ENCODE data around the gene ATP11C.
"Not testable (repeated sequence)": the region's sequence is repeated elsewhere in the genome, so short reads cannot be mapped to it uniquely, and the experiment has no call there.

The ATP11C gene

DNA sequence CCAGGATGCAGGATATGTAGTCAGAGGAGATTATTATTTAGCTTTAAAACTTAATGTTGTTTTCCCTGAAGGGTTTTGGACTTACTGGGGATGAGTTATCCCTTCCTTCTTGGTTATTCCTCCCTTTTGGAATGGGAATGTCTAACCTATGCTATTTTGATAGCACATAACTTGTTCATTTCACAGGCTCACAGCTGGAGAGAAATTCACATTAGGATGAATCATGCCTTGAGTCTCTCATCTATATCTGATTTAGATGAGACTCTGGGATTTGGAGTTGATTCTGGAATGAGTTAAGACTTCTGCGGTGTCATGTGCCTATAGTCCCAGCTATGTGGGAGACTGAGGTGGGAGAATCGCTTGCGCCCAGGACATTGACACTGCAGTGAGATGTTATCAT lies 81.1 kb downstream of the ATP11C start:
- no peak for DNase-seq

DNA sequence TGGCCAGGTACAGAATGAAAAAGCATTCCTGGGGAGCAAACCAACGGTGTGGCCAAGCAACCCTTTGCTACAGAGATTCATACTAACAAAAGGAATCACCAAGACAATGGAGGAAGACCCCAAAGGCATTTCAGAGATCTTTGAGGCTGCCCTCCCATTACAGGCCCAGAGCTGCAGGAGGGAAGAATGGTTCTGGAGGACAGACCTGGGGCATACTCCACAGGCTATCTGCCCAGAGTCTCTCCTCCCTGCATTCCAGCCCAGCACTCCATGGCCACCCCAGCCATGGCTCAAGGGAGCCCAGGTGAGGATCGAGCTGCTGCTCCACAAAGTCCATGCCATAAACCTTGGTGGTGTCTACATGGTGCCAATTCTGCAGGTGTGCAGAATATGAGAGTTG lies 81.9 kb downstream of the ATP11C start:
- DNase-seq: no peak

DNA sequence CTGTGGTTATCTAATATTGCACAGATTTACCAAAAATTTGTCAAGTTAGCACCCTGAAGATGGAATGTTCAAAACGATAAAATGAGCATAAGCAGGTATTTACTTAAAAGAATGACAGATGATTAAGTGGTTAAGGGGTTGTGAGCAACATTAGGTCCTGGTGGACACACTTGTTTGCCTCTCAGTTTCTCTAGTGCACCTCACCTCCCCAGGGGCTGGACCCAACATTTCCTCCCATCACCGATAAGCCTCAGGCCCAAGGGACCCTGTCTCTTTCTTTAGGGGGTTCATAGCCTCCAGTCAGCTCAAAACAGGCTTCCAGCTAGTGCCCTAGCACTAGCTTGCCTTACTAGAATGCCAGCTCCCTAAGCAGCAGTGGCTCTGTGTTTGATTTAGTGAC lies 88.0 kb downstream of the ATP11C start:
- no peak for DNase-seq

DNA sequence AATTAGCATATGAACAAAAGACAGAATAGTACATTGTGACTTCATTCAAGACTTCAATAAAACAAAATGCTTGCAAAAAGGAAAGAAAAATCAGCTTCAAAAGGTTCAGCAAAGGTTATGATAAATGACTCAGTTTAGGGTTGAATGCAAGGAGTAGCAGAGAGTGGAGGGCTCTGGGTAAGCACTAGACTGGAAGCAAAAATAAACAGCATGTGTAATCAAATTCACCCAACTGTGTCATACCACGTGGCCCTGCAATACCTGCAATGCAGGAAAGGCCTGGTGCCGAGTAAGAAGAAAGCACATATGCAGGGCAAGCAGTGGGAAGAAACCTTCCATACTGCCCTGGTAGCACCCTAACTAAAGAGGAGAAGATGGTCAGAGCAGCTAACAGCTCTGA lies 88.7 kb downstream of the ATP11C start:
- no peak for DNase-seq

DNA sequence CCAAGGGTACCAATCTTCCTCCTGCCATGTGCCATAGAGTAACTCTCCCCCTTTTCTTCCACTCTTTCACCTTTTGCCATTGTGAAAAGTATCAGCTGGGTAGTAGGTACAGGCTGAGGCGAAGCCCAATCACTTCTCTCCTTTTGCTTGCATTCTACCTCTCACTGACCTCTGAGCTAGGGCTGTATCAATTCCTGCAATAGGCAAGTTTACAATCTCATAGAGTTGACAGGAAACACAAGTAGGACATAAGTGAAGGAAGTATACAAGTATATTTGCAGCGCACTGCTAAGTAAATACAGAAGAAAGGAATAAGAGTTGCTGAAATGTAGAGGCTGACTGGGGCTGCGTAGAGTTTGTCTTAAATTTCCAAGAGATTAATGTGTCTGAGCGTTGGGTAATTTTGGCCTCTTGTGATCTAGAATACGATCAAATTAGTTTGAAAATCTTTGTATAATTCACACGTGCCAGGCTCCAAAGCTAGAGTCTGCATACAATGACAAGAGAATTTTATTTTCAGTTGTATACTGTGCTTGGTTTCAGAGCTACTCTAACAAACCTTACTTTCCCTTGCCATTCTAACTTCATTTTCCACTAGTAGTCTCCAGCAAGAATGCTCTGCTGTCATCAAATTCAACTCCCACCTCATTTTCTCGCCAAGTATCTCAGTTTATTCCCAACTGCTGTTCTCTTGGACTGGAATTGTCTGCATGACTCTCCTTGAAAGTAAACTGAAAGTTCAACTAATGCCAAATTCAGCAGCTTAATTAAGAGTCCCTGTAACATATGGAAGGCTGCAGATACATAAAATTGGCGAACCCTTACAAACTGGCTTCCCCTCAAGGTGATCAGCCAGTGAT lies 90.3 kb downstream of the ATP11C start:
- no peak for DNase-seq

DNA sequence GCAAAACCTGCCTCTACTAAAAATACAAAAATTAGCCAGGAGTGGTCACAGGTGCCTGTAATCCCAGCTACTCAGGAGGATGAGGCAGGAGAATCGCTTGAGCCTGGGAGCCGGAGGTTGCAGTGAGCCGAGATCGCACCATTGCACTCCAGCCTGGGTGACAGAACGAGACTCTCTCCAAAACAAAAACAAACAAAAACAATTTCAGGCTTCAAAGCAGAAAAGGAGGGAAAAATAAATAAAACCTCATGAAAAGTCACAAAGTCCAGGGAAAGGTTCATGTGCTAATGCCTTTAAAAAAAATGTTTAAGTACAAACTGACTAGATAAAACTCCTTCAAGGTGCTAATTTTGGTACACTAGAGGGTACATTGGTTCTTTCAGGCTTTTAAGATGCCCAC lies 96.5 kb downstream of the ATP11C start:
- not testable (repeated sequence) for DNase-seq

DNA sequence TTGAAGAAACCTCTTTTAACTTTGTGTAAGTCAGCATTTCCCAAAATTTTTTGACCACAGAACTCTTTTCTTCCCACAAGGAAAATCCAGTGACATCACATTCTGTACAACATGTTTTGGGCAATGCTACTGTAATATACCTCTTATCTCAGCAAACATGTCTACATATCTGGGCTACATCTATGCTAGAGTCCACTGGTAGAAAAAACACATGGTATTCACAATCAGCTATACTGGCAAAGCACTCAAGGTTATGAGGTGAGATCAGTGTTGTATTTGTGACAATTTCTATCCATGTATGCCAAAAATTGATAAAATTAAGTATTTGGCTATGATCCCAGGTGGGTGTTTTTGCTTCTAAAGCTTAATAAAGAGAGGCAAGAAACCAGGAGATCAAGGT lies 98.0 kb downstream of the ATP11C start:
- no peak for DNase-seq

DNA sequence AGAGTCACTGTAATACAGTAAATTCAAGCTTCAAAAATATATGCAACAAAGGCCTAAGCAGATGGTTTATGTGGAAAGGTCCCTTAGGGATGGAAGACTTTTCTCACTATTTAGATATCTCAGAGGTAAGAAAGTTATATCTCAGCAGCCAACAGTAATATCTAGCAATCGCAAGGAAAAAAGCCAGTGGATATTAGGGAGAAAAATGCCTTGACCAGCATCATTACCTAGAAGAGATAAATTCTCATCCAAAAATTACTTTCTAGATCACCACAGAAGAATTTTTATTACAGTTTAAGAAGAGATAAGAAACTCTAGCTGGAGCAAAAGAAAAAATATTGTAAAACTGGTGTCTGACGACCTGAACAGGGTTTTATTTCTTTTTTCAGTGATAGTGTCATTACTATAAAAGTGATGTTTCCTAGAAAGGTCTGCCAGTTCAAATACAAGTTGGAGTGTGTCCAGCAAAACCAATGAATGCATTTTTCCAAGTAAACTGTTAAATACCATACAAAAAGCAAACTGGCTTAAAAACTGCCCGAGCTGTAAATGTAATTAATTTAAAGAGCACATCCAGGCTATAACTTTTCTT lies 100.0 kb downstream of the ATP11C start:
- DNase-seq: no peak

DNA sequence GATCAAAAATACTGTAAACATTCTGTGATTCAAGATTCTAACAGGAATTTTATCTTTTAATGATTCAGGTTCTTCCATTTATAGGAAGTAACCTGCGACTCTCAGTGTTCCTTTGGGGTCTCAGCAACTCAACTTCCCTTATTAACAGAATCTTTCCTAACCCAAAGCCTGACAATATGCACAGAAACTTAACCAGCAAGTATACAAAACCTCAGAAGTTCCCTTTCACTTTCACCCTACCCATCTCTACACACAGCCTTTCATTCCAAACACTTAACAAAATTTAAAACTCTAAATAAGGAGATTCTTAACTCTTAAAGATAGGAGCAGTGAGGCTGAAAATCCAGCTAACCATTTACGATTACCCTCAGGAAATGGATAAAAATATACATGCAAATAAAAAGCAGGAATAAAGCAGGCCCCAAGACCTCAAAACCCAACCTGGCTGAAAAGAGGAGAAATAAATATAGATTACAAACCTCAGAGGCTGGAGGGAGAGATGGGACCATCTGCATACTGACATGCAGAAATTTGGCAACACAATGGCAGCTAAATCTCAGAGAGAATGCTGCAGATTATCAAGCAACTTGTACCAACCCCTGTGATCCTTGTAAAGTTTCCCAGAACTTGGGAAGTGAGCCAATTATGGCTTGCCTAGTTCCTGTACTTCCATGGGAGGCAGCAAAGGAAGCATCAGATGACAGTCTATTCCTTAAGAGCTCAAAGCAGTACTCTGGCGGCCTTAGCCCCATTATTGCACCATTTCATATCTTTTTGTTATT lies 101.0 kb downstream of the ATP11C start:
- no peak for DNase-seq

DNA sequence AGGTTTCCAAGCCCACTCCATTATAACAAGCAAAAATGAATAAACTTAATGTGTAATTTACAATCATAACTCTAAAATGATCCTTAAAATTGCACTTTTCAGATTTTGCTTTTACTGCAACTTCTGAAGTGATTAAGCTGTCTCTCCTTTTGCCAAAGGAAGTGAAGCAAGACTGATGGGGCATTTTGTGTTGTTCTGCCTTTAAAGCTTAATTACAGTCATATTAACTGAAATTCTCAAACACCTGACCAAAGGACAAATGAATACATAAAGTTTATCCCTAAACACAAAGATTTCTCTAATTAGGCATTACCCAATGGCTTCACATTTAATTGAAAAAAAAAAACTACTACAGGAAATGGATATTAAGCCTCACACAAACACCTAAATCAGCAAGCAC lies 101.8 kb downstream of the ATP11C start:
- DNase-seq: no peak

DNA sequence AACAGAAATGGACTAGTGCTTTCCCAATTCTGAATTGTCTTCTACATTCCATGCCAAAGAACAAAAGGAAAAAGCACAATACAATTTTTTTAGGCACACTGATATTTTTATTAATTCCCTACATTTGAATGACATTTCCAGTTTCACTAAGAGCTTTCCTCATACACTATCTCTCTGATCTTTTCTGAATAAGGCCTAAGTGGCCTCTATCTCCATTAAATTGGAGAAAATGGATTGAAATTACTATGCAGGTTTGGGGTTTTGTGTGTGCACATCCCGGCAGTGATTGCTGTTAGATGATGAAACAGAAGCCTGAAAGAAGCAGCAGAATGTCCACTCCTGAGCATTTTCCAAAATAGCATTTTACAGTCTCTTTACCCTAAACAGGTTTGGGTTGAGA lies 104.0 kb downstream of the ATP11C start:
- DNase-seq: no peak

DNA sequence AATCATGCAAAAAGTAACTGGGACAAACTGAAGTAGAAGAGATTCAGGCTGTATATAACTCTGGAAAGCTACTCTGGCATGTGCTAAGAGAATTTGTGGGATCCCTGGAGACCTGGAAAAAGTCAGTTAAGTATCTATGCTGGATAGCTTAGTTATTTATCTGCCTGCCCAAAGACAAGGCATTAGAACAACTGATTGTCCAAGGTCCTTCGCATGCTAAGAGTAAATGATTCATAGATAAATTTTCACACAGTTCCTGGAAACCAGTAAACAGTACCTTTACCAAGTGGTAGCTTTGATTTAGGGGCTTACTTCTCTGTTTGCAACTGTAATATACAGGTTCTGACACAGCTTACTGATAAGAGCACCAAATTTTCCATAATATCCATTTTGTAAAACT lies 104.8 kb downstream of the ATP11C start:
- DNase-seq: no peak

DNA sequence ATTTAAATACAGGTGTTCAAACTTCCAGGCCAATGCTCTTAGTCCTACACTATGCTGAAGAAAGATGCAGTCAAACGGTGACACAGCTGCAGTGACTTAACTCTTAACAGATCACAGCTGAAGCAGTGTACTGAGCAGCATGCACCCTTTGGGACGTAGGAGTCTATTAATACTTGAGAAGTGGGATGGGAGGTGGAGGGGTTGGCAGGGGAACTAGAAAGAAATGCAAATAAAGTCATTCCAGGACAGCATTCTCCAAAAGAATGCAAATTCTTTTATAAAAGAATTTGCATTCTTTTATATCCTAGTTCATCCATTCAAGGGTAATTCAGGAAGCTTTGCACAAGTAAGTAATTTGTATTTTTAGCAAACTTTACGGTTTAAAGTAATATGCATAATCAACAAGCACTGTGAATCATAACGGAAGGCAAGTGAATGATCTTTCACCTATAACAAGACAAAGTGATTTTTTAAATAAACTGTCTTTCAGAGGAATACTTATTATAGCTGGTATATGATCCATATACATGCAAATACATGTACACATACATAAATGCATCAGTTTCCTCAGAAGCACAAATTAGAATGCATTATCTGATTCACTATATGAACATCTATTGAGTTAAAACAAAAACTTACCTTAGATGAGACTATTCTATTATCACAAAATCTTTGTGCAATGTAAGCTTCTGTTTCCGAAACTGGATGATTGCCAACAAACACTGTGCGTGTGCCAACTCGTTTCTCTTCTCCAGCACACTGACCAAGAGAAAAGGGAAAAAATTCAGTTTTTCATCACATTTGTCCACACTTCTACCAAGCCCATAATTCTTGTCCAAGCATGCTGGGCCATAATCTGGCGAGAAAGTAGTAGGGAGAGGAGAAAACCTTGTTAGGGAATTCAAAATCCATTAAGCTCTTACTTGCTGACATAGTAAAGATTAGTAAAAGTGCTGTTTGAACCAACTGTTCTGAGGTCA lies 106.5 kb downstream of the ATP11C start:
- no peak for DNase-seq

DNA sequence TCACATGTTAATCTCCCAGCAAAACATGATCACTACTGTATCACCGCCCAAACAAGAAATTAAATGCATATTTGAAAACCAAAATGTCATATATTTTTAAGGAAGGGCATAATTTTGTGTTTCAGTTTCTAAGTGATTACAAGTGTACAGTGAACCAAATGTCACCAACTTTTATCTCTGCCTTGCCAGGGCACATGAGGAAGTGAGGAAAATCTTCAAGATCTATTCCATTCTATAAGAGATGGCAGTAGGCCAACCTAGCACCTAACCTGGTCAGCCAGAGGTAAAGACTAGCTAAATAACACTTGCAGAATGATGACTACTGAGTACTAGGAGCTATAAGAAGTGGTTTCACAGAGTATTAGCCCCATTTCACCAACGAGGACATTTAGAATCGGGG lies 107.2 kb downstream of the ATP11C start:
- DNase-seq: no peak

DNA sequence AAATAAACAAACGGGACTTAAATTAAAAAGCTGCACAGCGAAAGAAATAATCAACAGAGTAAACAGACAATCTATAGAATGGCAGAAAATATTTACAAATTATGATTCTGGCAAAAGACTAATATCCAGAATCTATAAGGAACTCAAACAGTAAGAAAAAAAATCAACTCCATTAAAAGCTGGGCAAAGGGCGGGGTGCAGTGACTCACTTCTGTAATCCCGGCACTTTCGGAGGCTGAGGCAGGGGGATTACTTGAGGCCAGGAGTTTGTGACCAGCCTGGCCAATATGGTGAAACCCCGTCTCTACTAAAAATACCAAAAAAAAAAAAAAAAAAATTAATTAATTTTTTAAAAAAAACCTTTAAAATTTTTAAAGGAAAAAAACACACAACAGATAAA lies 109.0 kb downstream of the ATP11C start:
- DNase-seq: no peak

DNA sequence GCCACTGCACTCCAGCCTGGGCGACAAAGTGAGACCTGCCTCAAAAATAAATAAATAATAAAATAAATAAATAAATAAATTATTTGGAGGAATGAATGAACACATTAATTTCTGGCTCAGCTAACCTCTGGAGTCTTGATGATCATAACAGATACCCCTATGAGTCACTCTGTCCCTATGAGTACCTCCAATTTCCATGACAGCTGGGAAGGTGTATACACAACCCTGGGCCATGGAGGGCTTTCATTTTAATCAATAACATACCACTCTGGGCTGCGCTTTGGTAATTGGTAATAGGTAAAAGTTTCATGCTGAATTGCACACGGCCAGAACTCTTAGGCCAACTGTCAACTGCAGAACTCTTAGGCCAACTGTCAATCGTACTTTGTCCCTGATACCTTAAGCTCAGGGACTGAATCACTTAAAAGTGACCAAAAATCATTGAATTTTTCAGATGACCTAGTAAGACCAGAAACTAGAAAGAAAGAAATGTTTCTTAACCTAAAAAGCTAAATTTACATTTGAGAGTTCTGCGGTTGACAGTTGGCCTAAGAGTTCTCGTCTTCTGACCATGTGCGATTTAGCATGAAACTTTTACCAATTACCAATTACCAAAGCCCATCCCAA lies 112.4 kb downstream of the ATP11C start:
- DNase-seq: no peak

DNA sequence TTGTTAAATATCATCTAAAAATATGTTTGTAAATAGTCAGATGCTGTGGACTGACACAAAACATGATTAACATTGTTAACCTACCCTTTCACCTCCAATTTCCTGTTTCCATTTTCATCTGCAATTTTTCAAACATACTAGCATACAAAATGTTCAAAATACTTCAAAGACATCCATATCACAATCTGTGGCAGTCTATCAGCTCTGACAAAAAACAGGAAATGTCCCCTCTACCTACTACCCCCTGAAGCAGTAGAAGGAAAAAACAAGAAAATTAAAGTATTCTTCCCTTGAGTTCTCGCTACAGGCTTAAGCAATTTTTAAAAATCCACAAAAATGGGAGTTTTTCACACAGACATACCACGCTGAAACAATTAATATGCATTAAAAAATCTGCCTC lies 116.6 kb downstream of the ATP11C start:
- DNase-seq: no peak

DNA sequence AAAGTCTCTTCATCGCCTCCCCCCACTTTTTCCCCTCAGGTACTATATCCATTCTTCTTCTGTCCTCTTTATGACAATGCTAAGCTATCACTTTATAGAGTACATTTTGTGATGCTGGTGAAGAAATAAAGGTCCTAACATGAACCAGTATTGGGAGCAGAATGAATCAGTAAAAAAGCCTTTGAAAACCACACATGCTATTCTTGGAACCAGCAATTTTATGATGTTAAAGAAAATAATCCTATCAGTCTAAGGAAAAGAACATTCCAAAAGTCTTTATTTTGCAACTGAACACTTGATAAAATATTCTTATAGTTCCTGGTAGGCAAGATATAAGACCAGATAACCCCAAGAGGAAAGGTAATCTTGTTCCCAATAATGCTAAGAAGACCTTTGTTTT lies 117.1 kb downstream of the ATP11C start:
- no peak for DNase-seq

DNA sequence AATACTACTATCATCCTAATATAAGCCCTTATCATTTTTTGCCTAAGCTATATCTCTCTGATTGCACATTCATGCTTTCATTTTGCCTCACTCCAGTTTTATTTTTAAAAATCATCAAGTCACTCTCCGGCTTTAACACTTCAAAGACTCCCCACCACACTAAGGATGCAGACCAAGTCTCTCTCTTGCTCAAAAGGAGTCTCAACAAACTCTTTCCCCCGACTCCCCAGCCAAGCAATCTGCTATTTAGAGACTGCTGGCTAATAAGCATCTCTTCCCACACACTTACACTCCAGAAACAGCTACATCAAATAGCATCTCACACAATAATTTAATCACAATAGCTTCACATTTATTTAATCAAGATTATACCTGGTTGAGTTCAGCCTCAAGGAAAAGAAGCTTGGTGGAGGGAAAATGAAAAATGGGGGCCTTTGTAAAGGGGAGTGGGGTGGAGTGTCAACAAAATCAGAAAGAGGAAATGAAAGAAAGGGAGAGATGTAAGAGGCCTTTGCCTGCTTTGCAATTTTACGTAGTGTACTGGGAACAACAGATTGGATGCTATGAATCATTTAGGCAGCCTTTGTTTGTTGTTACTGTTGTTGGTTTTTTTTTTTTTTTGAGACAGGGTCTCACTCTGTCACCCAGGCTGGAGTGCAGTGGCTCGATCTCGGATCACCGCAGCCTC lies 120.8 kb downstream of the ATP11C start:
- no peak for DNase-seq

DNA sequence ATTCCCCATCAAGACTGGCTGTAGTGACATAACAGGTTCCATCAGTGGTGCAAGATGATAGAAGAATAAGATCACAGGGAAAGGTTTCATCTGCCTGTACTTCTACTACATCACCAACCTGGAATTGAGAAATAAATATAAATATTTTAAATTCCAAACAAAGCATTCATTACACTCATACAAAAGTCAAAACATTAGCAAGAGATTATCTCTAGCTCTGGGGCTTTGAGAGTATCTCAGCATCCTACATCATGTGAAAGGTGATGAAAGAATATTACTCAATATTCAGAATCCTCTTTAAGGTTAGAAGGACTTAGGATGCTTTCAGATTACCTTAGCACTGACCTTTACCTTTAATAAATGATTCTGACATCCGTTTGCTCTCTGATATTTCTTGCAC lies 128.4 kb downstream of the ATP11C start:
- no peak for DNase-seq

DNA sequence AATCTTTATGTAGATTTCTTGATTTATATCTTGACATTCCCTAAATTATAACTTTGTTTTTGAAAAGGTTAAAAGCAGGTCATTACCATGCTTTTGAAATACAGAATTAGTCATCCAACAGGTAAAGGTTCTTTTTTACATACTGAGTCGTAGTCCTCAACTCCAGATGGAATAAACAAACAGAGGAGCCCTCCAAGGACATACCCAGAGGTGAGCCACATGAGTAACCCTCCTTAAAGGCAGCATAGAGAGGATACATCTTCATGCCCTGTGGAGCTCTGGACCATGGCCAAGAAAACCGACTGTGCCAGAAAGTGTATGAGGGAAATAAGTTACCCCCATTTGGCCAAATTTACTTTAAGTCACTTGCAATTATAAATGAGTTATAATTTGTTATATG lies 129.6 kb downstream of the ATP11C start:
- DNase-seq: no peak

DNA sequence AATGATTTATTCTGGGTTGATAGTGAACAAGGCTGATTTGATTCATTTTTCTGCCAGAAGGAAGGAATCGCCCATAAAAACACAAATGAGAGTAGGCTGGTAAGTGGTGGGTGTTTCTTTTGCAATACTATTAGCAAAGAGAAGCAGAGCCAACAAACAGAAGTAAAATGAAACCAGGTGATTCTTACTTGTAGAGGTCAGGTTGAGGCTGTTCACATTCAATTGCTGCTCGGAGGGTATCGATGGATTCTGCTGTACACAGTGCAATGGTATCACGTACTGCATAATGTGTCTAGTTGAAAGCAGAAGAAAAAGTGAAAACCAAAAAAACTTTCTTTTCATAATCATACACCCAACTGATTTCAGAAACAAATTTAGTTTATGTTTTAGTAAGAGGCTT lies 130.8 kb downstream of the ATP11C start:
- no peak for DNase-seq

Data from NCI-H1694 treated with DMSO at 0.1 percent for 48 hours (cell line).